SU-DHL-6 (cell line): ENCODE data around the gene SGIP1.

Experiments used
- CTCF ChIP-seq: fragments of 200-600 bp; sonication (generic); IDR thresholded peaks from one replicate; pipeline ENCODE4 v1.5.1; 2017; ENCODE audit warnings: antibody characterized with exemption, mild to moderate bottlenecking, low read length, moderate library complexity; ENCODE audit not compliant: insufficient read depth, poor library complexity, severe bottlenecking
- EZH2phosphoT487 ChIP-seq: fragments of 200-600 bp; sonication (generic), shearing (Covaris generic); conservative IDR thresholded peaks from 2 replicates; pipeline ENCODE4 v1.6.1; 2018; ENCODE audit warnings: mild to moderate bottlenecking, antibody characterized with exemption, low read length, moderate library complexity, mixed read lengths

GRCh38 chr1:66539491-66539890 lies 5.5 kb downstream of the SGIP1 start:
- TF ChIP-seq EZH2phosphoT487 (no peak), CTCF (no peak)
